Measurements from ENCODE around the gene MED12. TPM values are rescaled to one million over a fixed set of nuclear protein-coding genes. Genes with fewer than 3 reads are reported as not detected.

Gene MED12
- 10 to 100 TPM; 57.5 to 86.5 TPM for total RNA-seq

- Mint-ChIP-seq H3K36me3 (no peaks in the 10 kb centered on the region), H3K9me3 (no peaks in the 10 kb centered on the region), H3K27ac (peak within 1 kb of the TSS; percentile 82 to 84)
- peak; percentile 93 to 97 for ATAC-seq
- DNase-seq (ENCODE audit: low spot score in 2 of 2), result peak; percentile 78
Measured at GRCh38 chrX:71118032-71118984, at the start of gene MED12. Gene MED12 (plus strand): TSS chrX:71118596. CDS start chrX:71118755, 159 bp downstream.

- Mint-ChIP-seq H3K36me3 (peaks cover 0 to 6% of the 10 kb centered on the region in 2 donors), H3K27ac (no peak overlapping the region), H3K9me3 (no peaks in the 10 kb centered on the region)
- DNase-seq (ENCODE audit: low spot score in 2 of 2) (no peak), ATAC-seq (no peak)
Measured at GRCh38 chrX:71070531-71070930, 47.9 kb upstream of the MED12 start.

- DNase-seq (ENCODE audit: low spot score in 2 of 2) (no peak), ATAC-seq (peak; percentile 11 to 51)
- no peaks in the 10 kb centered on the region for H3K9me3 Mint-ChIP-seq
- H3K36me3 Mint-ChIP-seq, result no peaks in the 10 kb centered on the region
- no peak overlapping the region for H3K27ac Mint-ChIP-seq
Measured at GRCh38 chrX:71081330-71082123, 36.9 kb upstream of the MED12 start.

- ATAC-seq (no peak), DNase-seq (ENCODE audit: low spot score in 2 of 2) (no peak)
- H3K36me3 Mint-ChIP-seq, result no peaks in the 10 kb centered on the region
- H3K9me3 Mint-ChIP-seq, result no peaks in the 10 kb centered on the region
- H3K27ac Mint-ChIP-seq, result no peak overlapping the region
Measured at GRCh38 chrX:71082124-71082647, 36.2 kb upstream of the MED12 start.

DNA sequence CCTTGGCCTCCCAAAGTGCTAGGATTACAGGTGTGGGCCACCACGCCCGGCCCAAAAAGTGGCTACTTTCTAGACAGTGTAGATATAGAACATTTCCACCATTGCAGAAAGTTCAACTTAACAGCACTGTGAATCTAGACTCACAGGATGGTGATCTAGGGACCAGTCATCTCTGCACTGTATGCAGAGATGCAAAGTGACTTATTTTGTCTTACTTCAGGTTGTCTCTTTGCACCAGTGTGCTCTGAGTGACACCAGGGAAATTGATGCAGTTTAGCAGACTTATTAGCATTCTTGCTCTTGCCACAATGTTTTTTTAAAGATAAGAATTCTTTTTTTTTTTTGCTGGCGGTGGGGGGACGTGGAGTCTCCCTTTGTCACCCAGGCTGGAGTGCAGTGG, 35.6 kb upstream of the MED12 start:
- DNase-seq (ENCODE audit: low spot score in 2 of 2) (no peak), ATAC-seq (no peak)
- no peaks in the 10 kb centered on the region for H3K9me3 Mint-ChIP-seq
- H3K27ac Mint-ChIP-seq, result no peak overlapping the region
- H3K36me3 Mint-ChIP-seq, result no peaks in the 10 kb centered on the region

DNA sequence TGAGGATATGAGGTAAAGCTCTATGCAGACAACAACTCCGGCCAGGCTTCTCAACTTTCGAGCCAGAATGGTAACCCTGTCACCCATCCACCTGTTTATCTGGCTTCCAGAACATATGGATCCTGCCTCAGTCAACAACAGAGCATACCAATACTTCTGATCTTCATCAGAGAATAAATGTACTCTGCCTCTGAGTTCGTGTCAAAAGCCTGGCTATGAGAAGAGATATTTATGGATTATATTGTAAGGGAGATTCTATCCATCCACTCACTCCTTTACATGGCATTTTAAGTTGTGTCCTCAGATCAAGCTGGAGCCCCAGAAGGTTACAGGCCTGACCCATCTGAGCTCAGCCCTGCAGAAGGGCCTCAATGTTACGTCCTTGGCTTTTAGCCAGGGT, 32.5 kb upstream of the MED12 start:
- Mint-ChIP-seq H3K36me3 (no peaks in the 10 kb centered on the region), H3K9me3 (no peaks in the 10 kb centered on the region), H3K27ac (no peak overlapping the region)
- DNase-seq (ENCODE audit: low spot score in 2 of 2) (no peak), ATAC-seq (no peak)

DNA sequence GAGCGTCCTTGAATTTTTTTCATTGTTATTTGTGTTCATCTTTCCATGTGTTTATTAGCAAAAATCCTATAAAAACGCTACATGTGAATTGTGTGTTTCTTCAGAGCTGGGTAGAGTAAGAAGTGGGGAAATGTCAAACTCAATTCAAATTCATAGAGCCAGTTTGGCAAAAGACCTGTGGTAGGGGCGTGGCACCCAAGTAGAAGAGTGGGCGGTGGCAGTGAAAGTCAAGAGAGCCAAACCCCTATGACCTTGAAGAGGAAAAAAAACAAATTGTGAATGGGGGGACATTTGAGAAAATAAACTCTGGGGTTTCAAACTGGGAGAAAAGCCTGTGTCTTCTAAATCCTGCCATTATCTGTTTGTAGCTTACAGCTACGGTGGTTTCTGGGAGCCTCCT, 27.1 kb upstream of the MED12 start:
- Mint-ChIP-seq H3K9me3 (no peaks in the 10 kb centered on the region), H3K36me3 (peaks cover 0 to 4% of the 10 kb centered on the region in 2 donors), H3K27ac (no peak overlapping the region)
- no peak for DNase-seq (ENCODE audit: low spot score in 2 of 2)
- no peak for ATAC-seq

DNA sequence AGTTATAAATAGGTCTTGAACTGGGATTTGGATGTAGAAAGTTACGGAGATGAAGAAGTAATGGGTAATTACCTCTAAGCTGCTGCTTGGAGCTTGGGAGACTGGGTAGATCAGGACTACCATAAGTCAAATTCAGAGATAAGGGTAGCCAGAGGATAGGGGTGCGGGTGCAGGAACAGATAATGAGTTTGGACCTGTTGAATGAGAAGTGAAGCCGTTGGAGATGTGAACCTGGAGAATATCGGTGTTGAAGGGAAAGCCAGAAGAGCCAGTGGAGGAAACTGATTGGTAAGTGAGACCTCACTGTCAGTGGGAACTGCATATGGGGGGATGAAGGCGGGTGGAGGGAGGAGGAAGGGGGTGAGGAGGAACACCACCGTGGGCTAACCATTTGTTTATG, 23.4 kb upstream of the MED12 start:
- H3K36me3 Mint-ChIP-seq, result peaks cover 0 to 5% of the 10 kb centered on the region in 2 donors
- DNase-seq (ENCODE audit: low spot score in 2 of 2) (no peak), ATAC-seq (no peak)
- no peaks in the 10 kb centered on the region for H3K9me3 Mint-ChIP-seq
- H3K27ac Mint-ChIP-seq, result peak overlapping the region; percentile 37 to 90

DNA sequence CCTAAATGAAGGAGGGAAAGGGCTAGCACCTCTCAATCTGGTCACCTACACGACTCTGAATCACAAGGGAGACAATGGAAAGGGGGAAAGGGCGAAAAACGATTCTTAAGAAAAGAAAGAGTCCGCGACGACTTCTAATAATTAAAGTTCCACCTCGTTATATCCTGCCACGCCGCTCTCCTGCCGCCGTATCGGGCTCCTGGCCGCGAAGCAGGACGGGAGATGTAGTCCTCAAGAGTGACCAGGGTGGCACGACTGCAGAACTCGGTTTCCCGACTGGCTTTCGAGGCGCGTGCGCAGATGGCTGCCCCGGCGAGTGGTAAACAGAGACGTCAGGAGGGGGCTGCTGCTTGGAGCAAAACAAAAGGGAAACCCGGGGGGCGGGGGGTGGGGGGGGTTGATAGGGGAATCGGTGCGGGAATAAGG, 22.8 kb upstream of the MED12 start, which contains the start of gene FOXO4:
Gene FOXO4 (plus strand): TSS at position 297 of the 426 bp plus-strand sequence. CDS start 678 bp downstream, outside the sequence.
- Mint-ChIP-seq H3K36me3 (peaks cover 0 to 5% of the 10 kb centered on the region in 2 donors), H3K27ac (peak within 1 kb of the TSS; percentile 90 to 92)

GRCh38 chrX:71095981-71096759, 22.2 kb upstream of the MED12 start:
- Mint-ChIP-seq H3K36me3 (peaks cover 0 to 5% of the 10 kb centered on the region in 2 donors), H3K27ac (peak overlapping the region; percentile 90 to 92), H3K9me3 (no peaks in the 10 kb centered on the region)
- DNase-seq (ENCODE audit: low spot score in 2 of 2) (no peak), ATAC-seq (peak; percentile 65 to 68)

More for the DNA sequence above, 22.8 kb upstream of the MED12 start, which contains the start of gene FOXO4:
- ATAC-seq, result peak; percentile 91 to 93
- H3K9me3 Mint-ChIP-seq, result no peaks in the 10 kb centered on the region
- peak; percentile 79 to 83 for DNase-seq (ENCODE audit: low spot score in 2 of 2)

- peaks cover 0 to 5% of the 10 kb centered on the region in 2 donors for H3K36me3 Mint-ChIP-seq
- no peak for DNase-seq (ENCODE audit: low spot score in 2 of 2)
- peak overlapping the region in 1 of 2 donors; percentile 90 for H3K27ac Mint-ChIP-seq
- no peak for ATAC-seq
- no peaks in the 10 kb centered on the region for H3K9me3 Mint-ChIP-seq
Measured at GRCh38 chrX:71096760-71097032, 21.7 kb upstream of the MED12 start.

DNA sequence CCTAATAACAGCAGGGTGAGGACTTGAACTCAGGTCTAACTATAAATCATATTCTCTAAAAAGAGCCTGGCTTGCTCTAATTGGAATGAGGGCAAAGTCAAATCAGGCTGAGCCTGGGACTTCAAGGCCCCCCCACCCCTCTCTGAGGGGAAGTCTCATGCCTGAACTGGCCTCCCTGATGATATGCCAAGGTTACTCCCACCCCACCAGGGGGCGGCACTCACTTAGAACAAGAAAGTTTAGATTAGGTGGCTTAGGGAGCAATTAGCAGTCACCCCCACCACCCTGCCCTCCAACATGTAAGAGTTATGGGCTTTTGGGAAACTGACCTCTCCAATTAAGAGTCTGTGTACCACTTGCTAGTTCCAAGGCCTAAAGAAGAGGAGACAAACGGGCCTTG, 20.1 kb upstream of the MED12 start:
- Mint-ChIP-seq H3K36me3 (peaks cover 0 to 5% of the 10 kb centered on the region in 2 donors), H3K27ac (no peak overlapping the region), H3K9me3 (no peaks in the 10 kb centered on the region)
- DNase-seq (ENCODE audit: low spot score in 2 of 2) (peak in 1 of 2 donors; percentile 69), ATAC-seq (peak; percentile 30 to 37)

GRCh38 chrX:71098951-71099506, 19.4 kb upstream of the MED12 start:
- ATAC-seq (no peak), DNase-seq (ENCODE audit: low spot score in 2 of 2) (no peak)
- H3K9me3 Mint-ChIP-seq, result no peaks in the 10 kb centered on the region
- H3K27ac Mint-ChIP-seq, result no peak overlapping the region
- H3K36me3 Mint-ChIP-seq, result peaks cover 3 to 7% of the 10 kb centered on the region in 2 donors

GRCh38 chrX:71099736-71100135, 18.7 kb upstream of the MED12 start:
- DNase-seq (ENCODE audit: low spot score in 2 of 2), result no peak
- Mint-ChIP-seq H3K9me3 (no peaks in the 10 kb centered on the region), H3K36me3 (peaks cover 10 to 14% of the 10 kb centered on the region in 2 donors), H3K27ac (peak overlapping the region in 1 of 2 donors; percentile 44)
- ATAC-seq, result no peak

GRCh38 chrX:71100581-71101505, 17.6 kb upstream of the MED12 start:
- Mint-ChIP-seq H3K27ac (peak overlapping the region in 1 of 2 donors; percentile 88), H3K9me3 (no peaks in the 10 kb centered on the region), H3K36me3 (peaks cover 14% of the 10 kb centered on the region in 2 donors)
- DNase-seq (ENCODE audit: low spot score in 2 of 2) (no peak), ATAC-seq (no peak)

All from activated naive CD4-positive, alpha-beta T cell treated with anti-CD3 and anti-CD28 coated beads, Interleukin-2, amount 50 U/mL, for 72 hours (primary cell).